ENCODE results near the gene DHRS2.

GRCh38 chr14:23667134-23667533 lies 31.0 kb downstream of the DHRS2 start:
- TF ChIP-seq ESRRG (CRISPR knock-in tag; IDR thresholded peaks at IDR 0.05): no peak
- no peak for TF ChIP-seq ZNF70 (CRISPR knock-in tag; IDR thresholded peaks at IDR 0.05)
- TF ChIP-seq, protein P1, sequence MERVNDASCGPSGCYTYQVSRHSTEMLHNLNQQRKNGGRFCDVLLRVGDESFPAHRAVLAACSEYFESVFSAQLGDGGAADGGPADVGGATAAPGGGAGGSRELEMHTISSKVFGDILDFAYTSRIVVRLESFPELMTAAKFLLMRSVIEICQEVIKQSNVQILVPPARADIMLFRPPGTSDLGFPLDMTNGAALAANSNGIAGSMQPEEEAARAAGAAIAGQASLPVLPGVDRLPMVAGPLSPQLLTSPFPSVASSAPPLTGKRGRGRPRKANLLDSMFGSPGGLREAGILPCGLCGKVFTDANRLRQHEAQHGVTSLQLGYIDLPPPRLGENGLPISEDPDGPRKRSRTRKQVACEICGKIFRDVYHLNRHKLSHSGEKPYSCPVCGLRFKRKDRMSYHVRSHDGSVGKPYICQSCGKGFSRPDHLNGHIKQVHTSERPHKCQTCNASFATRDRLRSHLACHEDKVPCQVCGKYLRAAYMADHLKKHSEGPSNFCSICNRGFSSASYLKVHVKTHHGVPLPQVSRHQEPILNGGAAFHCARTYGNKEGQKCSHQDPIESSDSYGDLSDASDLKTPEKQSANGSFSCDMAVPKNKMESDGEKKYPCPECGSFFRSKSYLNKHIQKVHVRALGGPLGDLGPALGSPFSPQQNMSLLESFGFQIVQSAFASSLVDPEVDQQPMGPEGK (CRISPR knock-in tag; IDR thresholded peaks at IDR 0.05; ENCODE audit: borderline replicate concordance): no peak
- no peak for TF ChIP-seq ARNTL (CRISPR knock-in tag; IDR thresholded peaks at IDR 0.05; ENCODE audit: borderline replicate concordance, low read depth)
- TF ChIP-seq BACH2 (CRISPR knock-in tag; IDR thresholded peaks at IDR 0.05; ENCODE audit: borderline replicate concordance): no peak
- TF ChIP-seq ZFP30 (CRISPR knock-in tag; IDR thresholded peaks at IDR 0.05): no peak
- no peak for TF ChIP-seq POU6F1 (CRISPR knock-in tag; IDR thresholded peaks at IDR 0.05; ENCODE audit: borderline replicate concordance, low read depth)

Measured in SK-N-SH treated with all-trans-retinoic acid at 6 μM for 48 hours (cell line).